Neutrophil (primary cell): ENCODE data around the gene CUL2.

ENCODE experiments used
- H3K27ac ChIP-seq: fragments of 200-600 bp; sonication (generic); 2 replicates; pipeline ENCODE4 v1.5.1; 2016; ENCODE audit warnings: mild to moderate bottlenecking, moderate library complexity
- H3K27me3 ChIP-seq: fragments of 200-600 bp; sonication (generic); 2 replicates; pipeline ENCODE4 v1.6.0; 2016; ENCODE audit warnings: mild to moderate bottlenecking
- H3K36me3 ChIP-seq: fragments of 200-600 bp; sonication (generic); 2 replicates; pipeline ENCODE4 v1.5.1; 2017
- H3K4me1 ChIP-seq, 2 experiments: fragments of 200-600 bp in 1 of 2; sonication (generic) in 1 of 2; 1 replicate in 1 of 2; 2 replicates in 1 of 2; pipeline versions ENCODE4 v1.5.1 to v1.6.1; 2013 to 2016; ENCODE audit warnings: low read depth in 1 of 2, low read length in 1 of 2, mild to moderate bottlenecking in 1 of 2, moderate library complexity in 1 of 2; ENCODE audit not compliant: control insufficient read depth in 1 of 2, insufficient read depth in 1 of 2
- H3K4me3 ChIP-seq, 2 experiments: fragments of 200-600 bp in 1 of 2; sonication (generic) in 1 of 2; 1 replicate in 1 of 2; 2 replicates in 1 of 2; pipeline ENCODE4 v1.5.1; 2013 to 2016; ENCODE audit warnings: low read depth in 1 of 2, low read length in 1 of 2, mild to moderate bottlenecking in 1 of 2, moderate library complexity in 1 of 2
- H3K9me3 ChIP-seq: fragments of 200-600 bp; sonication (generic); 2 replicates; pipeline ENCODE4 v1.5.1; 2016
- CTCF ChIP-seq: fragments of 200-600 bp; sonication (generic); IDR thresholded peaks from 2 replicates; pipeline ENCODE4 v1.5.1; 2016; ENCODE audit warnings: antibody characterized with exemption

CUL2 gene

GRCh38 chr10:35090162-35090954, at the start of gene CUL2:
Gene CUL2 (minus strand): TSS chr10:35090341. CDS start chr10:35071317, 19,024 bp downstream.
- no peaks in the 10 kb centered on the region for H3K9me3 ChIP-seq
- peak within 1 kb of the TSS; percentile 73 to 88 for H3K4me3 ChIP-seq
- H3K4me1 ChIP-seq, result peaks cover 22% of the 10 kb centered on the region in 2 experiments
- peak within 1 kb of the TSS; percentile 98 for H3K27ac ChIP-seq
- no peaks in the 10 kb centered on the region for H3K36me3 ChIP-seq
- no peak for TF ChIP-seq CTCF
- peaks cover 9% of the 10 kb centered on the region for H3K27me3 ChIP-seq

- TF ChIP-seq CTCF, result no peak
- peaks cover 18 to 20% of the 10 kb centered on the region in 2 experiments for H3K4me1 ChIP-seq
- peak overlapping the region; percentile 73 for H3K27ac ChIP-seq
Measured at GRCh38 chr10:35136263-35136815, 46.2 kb upstream of the CUL2 start.

GRCh38 chr10:35135861-35136260, 45.7 kb upstream of the CUL2 start:
- Histone ChIP-seq H3K4me1 (peaks cover 18 to 20% of the 10 kb centered on the region in 2 experiments), H3K4me3 (peak overlapping the region; percentile 24 to 28), H3K36me3 (no peaks in the 10 kb centered on the region), H3K27ac (peak overlapping the region; percentile 73), H3K9me3 (no peaks in the 10 kb centered on the region), H3K27me3 (no peaks in the 10 kb centered on the region)
- TF ChIP-seq CTCF, result no peak

More at GRCh38 chr10:35136263-35136815, 46.2 kb upstream of the CUL2 start:
- no peaks in the 10 kb centered on the region for H3K36me3 ChIP-seq
- peak overlapping the region; percentile 24 to 28 for H3K4me3 ChIP-seq
- H3K9me3 ChIP-seq, result no peaks in the 10 kb centered on the region
- H3K27me3 ChIP-seq, result no peaks in the 10 kb centered on the region

GRCh38 chr10:35133586-35133985, 43.4 kb upstream of the CUL2 start:
- no peak overlapping the region for H3K4me3 ChIP-seq
- no peak for TF ChIP-seq CTCF
- peaks cover 18 to 20% of the 10 kb centered on the region in 2 experiments for H3K4me1 ChIP-seq
- no peaks in the 10 kb centered on the region for H3K9me3 ChIP-seq
- H3K27ac ChIP-seq, result no peak overlapping the region
- no peaks in the 10 kb centered on the region for H3K27me3 ChIP-seq
- H3K36me3 ChIP-seq, result no peaks in the 10 kb centered on the region

GRCh38 chr10:35132727-35133126, 42.6 kb upstream of the CUL2 start:
- Histone ChIP-seq H3K36me3 (no peaks in the 10 kb centered on the region), H3K9me3 (no peaks in the 10 kb centered on the region), H3K4me3 (no peak overlapping the region), H3K27me3 (no peaks in the 10 kb centered on the region), H3K27ac (no peak overlapping the region), H3K4me1 (peaks cover 23 to 27% of the 10 kb centered on the region in 2 experiments)
- TF ChIP-seq CTCF, result no peak
